A549 (cell line): ENCODE measurements around the gene TMIGD2. TPM values are rescaled to one million over a fixed set of nuclear protein-coding genes. Genes with fewer than 3 reads are reported as not detected.

Experiments
- ATAC-seq, 2 experiments: fragments of 200-7000 bp in 1 of 2; fragments of >200 bp in 1 of 2; cut with Nextera tagmentation in 1 of 2; cut with Tn5 transposase in 1 of 2; 3 replicates each; pipeline versions ENCODE4 v1.8.0 to v1.9.1; 2018 to 2020; ENCODE audit warnings: mild to moderate bottlenecking in 1 of 2, moderate library complexity in 1 of 2
- CTCF ChIA-PET: fragments of 300-600 bp; sonication (Branson Sonifier 250); formaldehyde crosslinking; extraction: SDS; loops from one replicate; lab custom pipeline; 2021; ENCODE audit warnings: antibody characterized with exemption, inconsistent platforms; lab: Yijun Ruan, JAX
- POLR2A ChIA-PET: fragments of 350-600 bp; formaldehyde crosslinking; extraction: SDS; loops from one replicate; lab custom pipeline; 2021; ENCODE audit warnings: antibody characterized with exemption, inconsistent platforms; lab: Yijun Ruan, JAX
- DNase-seq, 2 experiments: peaks; one replicate each; pipeline versions ENCODE4 v3.0.0 to v3.0.0-alpha.2; 2011 to 2016; ENCODE audit warnings: low read depth in 1 of 2, low spot score in 1 of 2
- FAIRE-seq: peaks from 2 replicates; lab custom pipeline; 2011; peaks lifted over from hg19 to GRCh38; lab: Jason Lieb, UNC
- H3K27ac ChIP-seq, 2 experiments: fragments of >200 bp; sonication (Bioruptor Twin); formaldehyde crosslinking; 3 replicates each; pipeline ENCODE4 v1.5.1; 2016 to 2017
- H3K4me1 ChIP-seq: fragments of >200 bp; sonication (Bioruptor Twin); formaldehyde crosslinking; 3 replicates; pipeline ENCODE4 v1.6.1; 2016
- H3K4me2 ChIP-seq: fragments of >200 bp; sonication (Bioruptor Twin); formaldehyde crosslinking; 3 replicates; pipeline ENCODE4 v1.6.1; 2016
- H3K4me3 ChIP-seq: fragments of >200 bp; sonication (Bioruptor Twin); formaldehyde crosslinking; 3 replicates; pipeline ENCODE4 v1.5.1; 2016
- H3K9me3 ChIP-seq: fragments of >200 bp; sonication (Bioruptor Twin); formaldehyde crosslinking; 3 replicates; pipeline ENCODE4 v1.6.1; 2016
- CHD2 ChIP-seq: fragments of 150-350 bp; IDR thresholded peaks from 2 replicates; pipeline ENCODE4 v1.6.1; 2014; ENCODE audit warnings: low read length; ENCODE audit not compliant: partially characterized antibody
- CHD4 ChIP-seq: fragments of 200-600 bp; sonication (generic); IDR thresholded peaks from 2 replicates; pipeline ENCODE4 v1.6.1; 2016; ENCODE audit warnings: antibody characterized with exemption, mild to moderate bottlenecking, borderline replicate concordance
- ELK1 ChIP-seq: fragments of 150-350 bp; IDR thresholded peaks from 2 replicates; pipeline ENCODE4 v1.6.1; 2014; ENCODE audit warnings: low read depth, mild to moderate bottlenecking, low read length
- ESRRA ChIP-seq: fragments of 150-350 bp; IDR thresholded peaks from 2 replicates; pipeline ENCODE4 v1.6.1; 2014; ENCODE audit warnings: mild to moderate bottlenecking, low read length, borderline replicate concordance
- FOSL2 ChIP-seq, 2 experiments: fragments of 450-650 bp in 1 of 2; fragments of >200 bp in 1 of 2; sonication (Bioruptor Twin) in 1 of 2; formaldehyde crosslinking; IDR thresholded peaks; 2 replicates each; pipeline versions ENCODE4 v1.5.0 to v1.6.1; 2016 to 2020; ENCODE audit warnings: mild to moderate bottlenecking in 1 of 2, moderate library complexity in 1 of 2
- FOXS1 ChIP-seq: fragments of 250-450 bp; sonication (Bioruptor Pico); IDR thresholded peaks from 2 replicates; pipeline ENCODE4 v1.5.0; 2020; ENCODE audit warnings: mild to moderate bottlenecking, moderate library complexity
- HES2 ChIP-seq: fragments of >200 bp; sonication (Bioruptor Twin); formaldehyde crosslinking; IDR thresholded peaks from 2 replicates; pipeline ENCODE4 v1.6.1; 2016
- HEYL ChIP-seq: fragments of 250-450 bp; sonication (Bioruptor Pico); IDR thresholded peaks from 2 replicates; pipeline ENCODE4 v1.8.0; 2021; ENCODE audit warnings: mild to moderate bottlenecking, moderate library complexity
- HMGXB4 ChIP-seq: fragments of 250-450 bp; sonication (Bioruptor Pico); IDR thresholded peaks from 2 replicates; pipeline ENCODE4 v1.5.0; 2021; ENCODE audit warnings: mild to moderate bottlenecking, moderate library complexity, borderline replicate concordance
- HOXA7 ChIP-seq: fragments of 250-450 bp; sonication (Bioruptor Pico); IDR thresholded peaks from 2 replicates; pipeline ENCODE4 v1.5.0; 2020; ENCODE audit warnings: mild to moderate bottlenecking, moderate library complexity
- JUN ChIP-seq, 2 experiments: fragments of >200 bp; sonication (Bioruptor Twin); formaldehyde crosslinking; IDR thresholded peaks; 2 replicates in 1 of 2; 3 replicates in 1 of 2; pipeline ENCODE4 v1.6.1; 2016 to 2017
- JUNB ChIP-seq: fragments of >200 bp; sonication (Bioruptor Twin); formaldehyde crosslinking; IDR thresholded peaks from 2 replicates; pipeline ENCODE4 v1.6.1; 2016
- KDM5A ChIP-seq: fragments of 200-600 bp; sonication (generic); IDR thresholded peaks from 2 replicates; pipeline ENCODE4 v1.6.1; 2016; ENCODE audit warnings: antibody characterized with exemption, mild to moderate bottlenecking
- NPAS2 ChIP-seq: fragments of 250-450 bp; sonication (Bioruptor Pico); IDR thresholded peaks from 2 replicates; pipeline ENCODE4 v1.8.0; 2022; ENCODE audit warnings: mild to moderate bottlenecking, moderate library complexity, borderline replicate concordance
- PBX3 ChIP-seq: IDR thresholded peaks from 2 replicates; pipeline ENCODE4 v1.6.1; 2012
- PHF8 ChIP-seq: fragments of 200-600 bp; sonication (generic); IDR thresholded peaks from 2 replicates; pipeline ENCODE4 v1.6.1; 2016; ENCODE audit warnings: low read depth, mild to moderate bottlenecking, antibody characterized with exemption, moderate library complexity, borderline replicate concordance
- POLR2A ChIP-seq: IDR thresholded peaks from 2 replicates; pipeline ENCODE4 v1.6.1; 2012; ENCODE audit warnings: mild to moderate bottlenecking, low read length
- RARB ChIP-seq: fragments of 250-450 bp; sonication (Bioruptor Pico); IDR thresholded peaks from 2 replicates; pipeline ENCODE4 v1.8.0; 2021; ENCODE audit warnings: mild to moderate bottlenecking, moderate library complexity
- RCOR1 ChIP-seq: fragments of 150-350 bp; IDR thresholded peaks from 2 replicates; pipeline ENCODE4 v1.6.1; 2014; ENCODE audit warnings: antibody characterized with exemption, low read length, low read depth
- SREBF2 ChIP-seq: fragments of 450-650 bp; IDR thresholded peaks from 2 replicates; pipeline ENCODE4 v1.6.1; 2014; ENCODE audit warnings: mild to moderate bottlenecking, moderate library complexity
- TFCP2L1 ChIP-seq: fragments of 250-450 bp; sonication (Bioruptor Pico); IDR thresholded peaks from 2 replicates; pipeline ENCODE4 v1.5.0; 2021; ENCODE audit warnings: mild to moderate bottlenecking
- WGBS: methylation state at CpG from one replicate; pipeline ENCODE4 v1.1.6; 2017; ENCODE audit errors: missing lambda C conversion rate; 5-methylcytosine and 5-hydroxymethylcytosine counted together
- polyA plus RNA-seq, 4 experiments: library from polyadenylated mRNA; depleted of rRNA in 3 of 4; stranded (reverse); fragments of >200 nt; fragmentation: RNase III in 1 of 4; extraction: RNeasy Plus Mini Kit Qiagen cat#74134 plus additional on column Dnase treatment in 1 of 4; gene quantifications; 2 replicates in 3 of 4; 3 replicates in 1 of 4; pipeline ENCODE4 v1.2.3, GENCODE V29; 2011 to 2017
- TF ChIP-seq, protein P1 (sequence below): IDR thresholded peaks from 2 replicates; pipeline ENCODE4 v1.6.1; 2012; ENCODE audit warnings: low read depth, borderline replicate concordance
- TF ChIP-seq, protein P2 (sequence below): fragments of 250-450 bp; sonication (Bioruptor Pico); IDR thresholded peaks from 2 replicates; pipeline ENCODE4 v1.5.0; 2020; ENCODE audit warnings: low read depth, mild to moderate bottlenecking, moderate library complexity
- TF ChIP-seq, protein P3 (sequence below): IDR thresholded peaks from 2 replicates; pipeline ENCODE4 v1.6.1; 2012

Gene TMIGD2
- polyA plus RNA-seq, 2 of the 4 experiments (the other 2 are of a cell fraction) = not detected

DNA sequence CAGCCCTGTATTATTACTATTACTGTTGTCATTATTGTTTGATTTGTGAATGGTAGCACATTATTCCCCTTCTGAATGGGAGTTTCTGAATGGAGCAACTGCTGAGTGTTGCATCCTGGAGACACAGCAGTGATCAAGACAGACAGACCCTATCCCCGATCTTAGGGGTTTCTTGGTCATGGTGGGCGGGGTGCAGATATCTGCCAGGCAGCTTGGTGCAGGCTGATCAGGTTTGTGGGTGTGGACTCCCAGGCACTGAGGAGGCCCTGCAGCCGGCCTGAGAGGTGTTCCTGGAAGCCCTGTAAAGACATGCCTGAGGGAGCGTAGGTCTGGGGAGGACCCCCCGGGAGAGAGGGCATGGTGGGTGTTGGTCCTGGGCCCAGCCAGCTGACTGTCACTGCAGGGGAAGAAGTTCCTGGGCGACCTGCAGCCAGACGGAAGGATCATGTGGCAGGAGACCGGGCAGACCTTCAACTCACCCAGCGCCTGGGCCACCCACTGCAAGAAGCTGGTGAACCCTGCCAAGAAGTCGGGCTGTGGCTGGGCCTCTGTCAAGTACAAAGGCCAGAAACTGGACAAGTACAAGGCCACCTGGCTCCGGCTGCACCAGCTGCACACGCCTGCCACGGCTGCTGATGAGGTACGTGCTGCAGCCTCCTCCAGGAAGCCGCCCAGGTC, 43.3 kb upstream of the TMIGD2 start:
- DNase-seq (no peak), FAIRE-seq (no peak), ATAC-seq (no peak)
- H3K9me3 ChIP-seq = no peaks in the 10 kb centered on the region
- peaks cover 8% of the 10 kb centered on the region; the same call in 1 of the 3 replicates for H3K4me1 ChIP-seq
- TF ChIP-seq JUNB (no peak), CHD2 (no peak), TFCP2L1 (no peak), JUN (IDR thresholded peaks at IDR 0.05) (no peak), PBX3 (no peak), HES2 (no peak), ESRRA (no peak), ELK1 (no peak), RARB (CRISPR knock-in tag) (no peak), KDM5A (no peak), RCOR1 (no peak), FOSL2 (IDR thresholded peaks at IDR 0.05) (no peak), FOSL2 (CRISPR knock-in tag; IDR thresholded peaks at IDR 0.05) (no peak)
- TF ChIP-seq, protein P1, sequence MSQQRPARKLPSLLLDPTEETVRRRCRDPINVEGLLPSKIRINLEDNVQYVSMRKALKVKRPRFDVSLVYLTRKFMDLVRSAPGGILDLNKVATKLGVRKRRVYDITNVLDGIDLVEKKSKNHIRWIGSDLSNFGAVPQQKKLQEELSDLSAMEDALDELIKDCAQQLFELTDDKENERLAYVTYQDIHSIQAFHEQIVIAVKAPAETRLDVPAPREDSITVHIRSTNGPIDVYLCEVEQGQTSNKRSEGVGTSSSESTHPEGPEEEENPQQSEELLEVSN = no peak
- ChIA-PET CTCF (interaction anchor here (3.6 kb wide), 1 partner anchor 7 kb away, joined by 32 read pairs; no protein-coding TSS in a partner anchor), POLR2A (no interaction called here)
- WGBS = 88% methylated on average over 8 of the region's 15 CpGs
- no peak overlapping the region for H3K4me3 ChIP-seq
- no peak overlapping the region for H3K4me2 ChIP-seq
- H3K27ac ChIP-seq = no peak overlapping the region

DNA sequence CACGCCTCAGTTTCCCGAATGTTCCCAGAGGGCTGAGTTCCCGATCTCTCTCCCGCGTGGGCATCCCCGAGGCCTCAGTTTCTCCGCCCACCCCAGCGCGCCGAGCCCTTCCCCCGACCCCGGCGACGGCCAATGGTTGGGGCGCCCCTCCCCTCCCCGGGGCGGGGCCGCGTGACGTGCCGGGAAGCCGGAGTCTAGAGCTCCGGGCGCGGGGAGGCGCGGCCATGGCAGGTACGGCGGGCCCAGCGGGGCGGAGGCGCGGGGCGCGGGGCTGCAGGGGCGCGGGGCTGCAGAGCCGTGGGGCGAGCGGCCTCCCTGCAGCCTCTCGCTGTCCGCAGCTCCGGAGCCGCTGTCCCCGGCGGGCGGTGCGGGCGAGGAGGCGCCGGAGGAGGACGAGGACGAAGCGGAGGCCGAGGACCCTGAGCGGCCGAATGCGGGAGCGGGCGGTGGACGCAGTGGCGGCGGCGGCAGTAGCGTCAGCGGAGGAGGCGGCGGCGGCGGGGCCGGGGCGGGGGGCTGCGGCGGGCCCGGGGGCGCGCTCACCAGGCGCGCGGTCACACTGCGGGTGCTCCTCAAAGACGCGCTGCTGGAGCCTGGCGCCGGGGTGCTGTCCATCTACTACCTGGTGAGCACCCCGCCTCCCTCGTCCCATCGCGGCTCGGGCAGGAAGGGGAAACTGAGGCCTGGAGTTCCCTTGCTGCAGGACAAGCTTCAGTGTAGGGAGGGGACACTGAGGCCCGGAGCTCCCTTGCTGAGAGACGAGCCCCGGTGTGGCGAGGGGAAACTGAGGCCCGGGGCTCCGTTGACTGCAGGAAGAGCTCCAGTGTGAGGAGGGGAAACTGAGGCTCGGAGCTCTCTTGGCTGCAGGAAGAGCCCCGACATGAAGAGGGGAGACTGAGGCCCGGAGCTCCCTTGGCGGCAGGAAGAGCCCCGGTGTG, 41.5 kb upstream of the TMIGD2 start, which contains the start of gene MPND:
Gene MPND (plus strand): TSS at position 193 of the 938 bp plus-strand sequence. CDS start 32 bp downstream, at position 225.
- DNase-seq (peak; percentile 47 to 74), FAIRE-seq (no peak)
- POLR2A ChIA-PET = interaction anchor here (1.2 to 2.1 kb wide), 8 partner anchors 9 to 128 kb away, joined by 4 to 8 read pairs (median 5); partner anchors contain the start of genes CHAF1A and YJU2

More for the DNA sequence above, 41.5 kb upstream of the TMIGD2 start, which contains the start of gene MPND:
- WGBS = 14% methylated on average over 18 of the region's 101 CpGs
- H3K9me3 ChIP-seq = no peaks in the 10 kb centered on the region
- H3K4me3 ChIP-seq = peak within 1 kb of the TSS; percentile 58
- peaks cover 8% of the 10 kb centered on the region; the same call in 1 of the 3 replicates for H3K4me1 ChIP-seq
- CTCF ChIA-PET = interaction anchor here (0.8 to 3.6 kb wide), 4 partner anchors 9 to 57 kb away, joined by 3 to 32 read pairs (median 7); partner anchors contain the start of gene SH3GL1
- peak within 1 kb of the TSS; percentile 93 for H3K4me2 ChIP-seq
- ATAC-seq = peak; percentile 85 to 86
- TF ChIP-seq, protein P2, sequence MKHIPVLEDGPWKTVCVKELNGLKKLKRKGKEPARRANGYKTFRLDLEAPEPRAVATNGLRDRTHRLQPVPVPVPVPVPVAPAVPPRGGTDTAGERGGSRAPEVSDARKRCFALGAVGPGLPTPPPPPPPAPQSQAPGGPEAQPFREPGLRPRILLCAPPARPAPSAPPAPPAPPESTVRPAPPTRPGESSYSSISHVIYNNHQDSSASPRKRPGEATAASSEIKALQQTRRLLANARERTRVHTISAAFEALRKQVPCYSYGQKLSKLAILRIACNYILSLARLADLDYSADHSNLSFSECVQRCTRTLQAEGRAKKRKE (CRISPR knock-in tag) = no peak
- no peak for TF ChIP-seq HOXA7 (CRISPR knock-in tag)
- TF ChIP-seq, protein P3, sequence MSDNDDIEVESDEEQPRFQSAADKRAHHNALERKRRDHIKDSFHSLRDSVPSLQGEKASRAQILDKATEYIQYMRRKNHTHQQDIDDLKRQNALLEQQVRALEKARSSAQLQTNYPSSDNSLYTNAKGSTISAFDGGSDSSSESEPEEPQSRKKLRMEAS = peak; percentile 48; the same call in 1 of the 2 replicates
- TF ChIP-seq PHF8 = no peak
- TF ChIP-seq HEYL (CRISPR knock-in tag) = no peak
- TF ChIP-seq PBX3 = no peak
- 0 out of 5 replicates have a peak, but pooled peaks of 1 of the 2 experiments have one; percentile 19 for TF ChIP-seq JUN (IDR thresholded peaks at IDR 0.05)
- no peak for TF ChIP-seq CHD4
- no peak for TF ChIP-seq FOXS1 (CRISPR knock-in tag)
- TF ChIP-seq HMGXB4 (CRISPR knock-in tag) = no peak
- no peak for TF ChIP-seq NPAS2 (CRISPR knock-in tag)
- TF ChIP-seq SREBF2 = no peak
- TF ChIP-seq POLR2A = 0 out of 2 replicates have a peak, but pooled peaks have one; percentile 20
- H3K27ac ChIP-seq = peak within 1 kb of the TSS; percentile 92 to 95
